Nephron (organoid): ENCODE data around the gene ZNF385C.
A peak's percentile ranks its signal among the peaks of the same experiment; 100 is the strongest.

ENCODE experiments used
- H3K27ac Mint-ChIP-seq, 3 experiments: 2 replicates each; pipeline ENCODE4 v1.8.0; 2020; ENCODE audit warnings: mixed read lengths in 3 of 3, mild to moderate bottlenecking in 2 of 3, moderate library complexity in 1 of 3
- H3K27me3 Mint-ChIP-seq: 2 replicates; pipeline ENCODE4 v1.8.0; 2021; ENCODE audit warnings: low read depth, mild to moderate bottlenecking, moderate library complexity, mixed read lengths
- H3K36me3 Mint-ChIP-seq: 2 replicates; pipeline ENCODE4 v1.8.0; 2020; ENCODE audit warnings: low read depth, mixed read lengths
- H3K4me1 Mint-ChIP-seq: 2 replicates; pipeline ENCODE4 v1.8.0; 2020; ENCODE audit warnings: mixed read lengths
- H3K4me3 Mint-ChIP-seq, 3 experiments: 2 replicates each; pipeline ENCODE4 v1.8.0; 2020; ENCODE audit warnings: mild to moderate bottlenecking in 3 of 3, mixed read lengths in 3 of 3, moderate library complexity in 2 of 3
- H3K9me3 Mint-ChIP-seq: 2 replicates; pipeline ENCODE4 v1.8.0; 2020; ENCODE audit warnings: mixed read lengths
- TF ChIP-seq, protein P1 (sequence below), 3 experiments: fragments of 200-600 bp; sonication (generic); IDR thresholded peaks; one replicate each; pipeline ENCODE4 v1.5.0; 2021; ENCODE audit warnings: antibody characterized with exemption in 3 of 3; ENCODE audit not compliant: unreplicated experiment in 3 of 3

The ZNF385C gene

DNA sequence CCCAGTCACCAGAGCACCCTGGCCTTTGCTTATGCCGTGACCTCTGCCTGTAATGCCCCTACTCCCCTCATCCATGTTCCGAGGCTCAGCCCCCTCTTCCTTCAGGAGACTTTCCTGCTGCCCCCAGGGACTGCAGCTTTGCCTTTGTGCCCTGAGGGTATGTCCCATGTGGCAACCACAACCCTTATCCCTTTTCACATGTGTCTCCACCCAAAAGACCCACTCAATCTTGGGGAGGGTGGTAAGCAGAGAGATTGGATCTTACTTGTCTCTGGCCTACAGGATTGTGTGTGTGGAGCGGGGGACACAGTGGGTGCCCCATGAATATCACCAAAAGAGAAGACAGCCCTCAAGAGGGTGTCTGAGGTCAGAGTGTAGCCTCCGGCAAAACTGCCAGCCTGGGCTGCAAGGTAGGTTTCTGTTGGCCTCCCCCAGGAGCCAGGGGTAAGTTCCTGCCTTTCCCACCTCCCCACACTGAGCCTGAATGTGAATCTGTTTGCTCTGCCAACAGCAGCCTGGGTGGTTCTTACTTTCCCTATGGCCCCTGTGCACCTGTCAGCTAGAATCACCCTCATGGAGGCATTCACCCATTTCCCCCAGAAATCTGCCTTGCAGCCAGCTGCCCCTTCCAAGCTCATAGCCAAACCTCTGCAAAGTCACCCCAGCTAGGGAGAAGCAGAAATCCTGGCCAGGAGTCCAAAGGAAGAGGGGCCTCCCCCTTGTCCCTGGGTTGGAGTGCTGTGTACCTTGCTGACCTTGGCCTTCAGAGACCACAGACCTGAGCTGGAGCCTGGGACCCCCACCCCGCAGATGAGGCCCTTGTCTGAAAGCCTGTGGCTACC lies 36.4 kb downstream of the ZNF385C start:
- H3K36me3 Mint-ChIP-seq, result no peaks in the 10 kb centered on the region
- H3K4me3 Mint-ChIP-seq, result no peak overlapping the region
- TF ChIP-seq, protein P1, sequence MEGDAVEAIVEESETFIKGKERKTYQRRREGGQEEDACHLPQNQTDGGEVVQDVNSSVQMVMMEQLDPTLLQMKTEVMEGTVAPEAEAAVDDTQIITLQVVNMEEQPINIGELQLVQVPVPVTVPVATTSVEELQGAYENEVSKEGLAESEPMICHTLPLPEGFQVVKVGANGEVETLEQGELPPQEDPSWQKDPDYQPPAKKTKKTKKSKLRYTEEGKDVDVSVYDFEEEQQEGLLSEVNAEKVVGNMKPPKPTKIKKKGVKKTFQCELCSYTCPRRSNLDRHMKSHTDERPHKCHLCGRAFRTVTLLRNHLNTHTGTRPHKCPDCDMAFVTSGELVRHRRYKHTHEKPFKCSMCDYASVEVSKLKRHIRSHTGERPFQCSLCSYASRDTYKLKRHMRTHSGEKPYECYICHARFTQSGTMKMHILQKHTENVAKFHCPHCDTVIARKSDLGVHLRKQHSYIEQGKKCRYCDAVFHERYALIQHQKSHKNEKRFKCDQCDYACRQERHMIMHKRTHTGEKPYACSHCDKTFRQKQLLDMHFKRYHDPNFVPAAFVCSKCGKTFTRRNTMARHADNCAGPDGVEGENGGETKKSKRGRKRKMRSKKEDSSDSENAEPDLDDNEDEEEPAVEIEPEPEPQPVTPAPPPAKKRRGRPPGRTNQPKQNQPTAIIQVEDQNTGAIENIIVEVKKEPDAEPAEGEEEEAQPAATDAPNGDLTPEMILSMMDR (IDR thresholded peaks at IDR 0.05; ENCODE audit: unreplicated experiment in 3 of 3), result no peak
- H3K4me1 Mint-ChIP-seq, result peaks cover 20% of the 10 kb centered on the region
- H3K27me3 Mint-ChIP-seq, result peaks cover 19% of the 10 kb centered on the region
- no peaks in the 10 kb centered on the region for H3K9me3 Mint-ChIP-seq
- H3K27ac Mint-ChIP-seq, result peak overlapping the region in 1 of 3 experiments; percentile 51

GRCh38 chr17:42060231-42060630 lies 38.0 kb downstream of the ZNF385C start:
- no peaks in the 10 kb centered on the region for H3K36me3 Mint-ChIP-seq
- no peaks in the 10 kb centered on the region for H3K9me3 Mint-ChIP-seq
- peaks cover 22% of the 10 kb centered on the region for H3K4me1 Mint-ChIP-seq
- TF ChIP-seq, protein P1 (IDR thresholded peaks at IDR 0.05; ENCODE audit: unreplicated experiment in 3 of 3), result no peak
- H3K4me3 Mint-ChIP-seq, result no peak overlapping the region
- H3K27me3 Mint-ChIP-seq, result peaks cover 23% of the 10 kb centered on the region
- no peak overlapping the region for H3K27ac Mint-ChIP-seq

DNA sequence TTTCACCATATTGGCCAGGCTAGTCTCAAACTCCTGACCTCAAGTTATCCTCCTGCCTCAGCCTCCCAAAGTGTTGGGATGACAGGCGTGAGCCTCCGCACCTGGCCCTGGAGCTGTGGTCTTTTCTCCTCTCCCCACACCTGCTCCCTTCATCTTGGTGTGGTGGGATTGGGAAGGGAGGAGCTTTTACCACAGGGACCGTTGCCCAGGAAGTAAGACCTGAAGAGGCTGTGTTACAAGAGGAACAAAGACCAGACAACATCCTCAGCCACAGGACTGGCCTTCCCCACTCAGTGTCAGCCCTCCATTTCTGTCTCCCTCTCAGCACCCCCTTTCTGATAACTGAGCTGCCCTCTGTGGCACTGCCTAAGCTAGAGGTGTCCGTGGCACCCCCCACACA lies 38.5 kb downstream of the ZNF385C start:
- TF ChIP-seq, protein P1 (IDR thresholded peaks at IDR 0.05; ENCODE audit: unreplicated experiment in 3 of 3), result no peak
- Mint-ChIP-seq H3K9me3 (no peaks in the 10 kb centered on the region), H3K4me1 (peaks cover 26% of the 10 kb centered on the region), H3K27me3 (peaks cover 19% of the 10 kb centered on the region), H3K36me3 (no peaks in the 10 kb centered on the region), H3K4me3 (no peak overlapping the region), H3K27ac (no peak overlapping the region)

- Mint-ChIP-seq H3K4me1 (peaks cover 17% of the 10 kb centered on the region), H3K4me3 (no peak overlapping the region), H3K27me3 (peaks cover 23% of the 10 kb centered on the region), H3K9me3 (no peaks in the 10 kb centered on the region), H3K27ac (no peak overlapping the region), H3K36me3 (no peaks in the 10 kb centered on the region)
- TF ChIP-seq, protein P1 (IDR thresholded peaks at IDR 0.05; ENCODE audit: unreplicated experiment in 3 of 3), result no peak
These were observed 40.2 kb downstream of the ZNF385C start for GRCh38 chr17:42058063-42058462.

DNA sequence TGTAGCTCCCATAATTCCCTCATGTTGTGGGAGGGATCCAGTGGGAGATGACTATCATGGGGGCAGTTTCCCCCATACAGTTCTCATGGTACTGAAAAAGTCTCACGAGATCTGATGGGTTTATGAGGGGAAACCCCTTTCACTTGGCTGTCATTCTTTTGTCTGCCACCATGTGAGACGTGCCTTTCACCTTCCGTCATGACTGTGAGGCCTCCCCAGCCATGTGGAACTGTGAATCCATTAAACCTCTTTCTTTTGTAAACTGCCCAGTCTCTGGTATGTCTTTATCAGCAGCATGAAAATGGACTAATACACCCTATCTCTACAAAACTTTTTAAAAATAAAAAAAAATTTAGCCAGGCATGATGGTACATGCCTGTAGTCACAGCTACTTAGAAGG lies 41.6 kb downstream of the ZNF385C start:
- Mint-ChIP-seq H3K27ac (no peak overlapping the region), H3K36me3 (no peaks in the 10 kb centered on the region), H3K27me3 (peaks cover 28% of the 10 kb centered on the region), H3K4me1 (peaks cover 8% of the 10 kb centered on the region), H3K4me3 (no peak overlapping the region), H3K9me3 (no peaks in the 10 kb centered on the region)
- TF ChIP-seq, protein P1 (IDR thresholded peaks at IDR 0.05; ENCODE audit: unreplicated experiment in 3 of 3), result no peak

DNA sequence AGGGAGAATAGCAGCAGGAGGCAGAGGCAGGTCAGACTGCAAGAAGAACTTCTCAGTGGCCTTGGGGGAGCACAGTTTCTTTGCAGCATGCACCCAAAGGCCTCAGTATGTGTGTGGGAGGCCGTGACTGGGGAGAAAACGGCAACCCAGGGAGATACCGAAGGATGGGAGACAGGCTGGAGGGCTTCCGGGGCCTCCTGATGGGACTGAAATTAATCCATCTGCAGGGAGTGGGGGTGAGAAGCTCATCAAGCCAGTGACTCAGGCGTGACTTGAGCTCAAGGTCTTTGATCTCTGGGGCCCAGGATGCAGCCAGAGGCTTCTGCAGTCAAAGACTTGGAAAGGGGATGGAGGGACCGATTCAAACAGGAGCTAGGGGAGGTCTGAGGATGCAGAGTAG lies 42.8 kb downstream of the ZNF385C start:
- no peak overlapping the region for H3K27ac Mint-ChIP-seq
- TF ChIP-seq, protein P1 (IDR thresholded peaks at IDR 0.05; ENCODE audit: unreplicated experiment in 3 of 3), result no peak
- peaks cover 39% of the 10 kb centered on the region for H3K27me3 Mint-ChIP-seq
- H3K4me3 Mint-ChIP-seq, result no peak overlapping the region
- peaks cover 7% of the 10 kb centered on the region for H3K4me1 Mint-ChIP-seq
- H3K9me3 Mint-ChIP-seq, result no peaks in the 10 kb centered on the region
- no peaks in the 10 kb centered on the region for H3K36me3 Mint-ChIP-seq
